Prostate gland (tissue), 2 donors: ENCODE results near the gene TRPV4.

Experiments
- POLR2A ChIP-seq: fragments of 450-650 bp; IDR thresholded peaks from one replicate; pipeline ENCODE4 v1.6.1; 2016; ENCODE audit warnings: antibody characterized with exemption, mild to moderate bottlenecking
- POLR2AphosphoS5 ChIP-seq: sonication (generic); formaldehyde crosslinking; IDR thresholded peaks from one replicate; pipeline ENCODE4 v1.6.1; 2017; ENCODE audit warnings: antibody characterized with exemption
- TF ChIP-seq, protein P1 (sequence below), 4 experiments: fragments of 200-600 bp in 2 of 4; fragments of 450-650 bp in 2 of 4; sonication (generic) in 2 of 4; IDR thresholded peaks; 1 replicate in 3 of 4; 2 replicates in 1 of 4; pipeline ENCODE4 v1.5.1; 2016 to 2019; ENCODE audit warnings: antibody characterized with exemption in 4 of 4, mild to moderate bottlenecking in 2 of 4, moderate library complexity in 2 of 4

DNA sequence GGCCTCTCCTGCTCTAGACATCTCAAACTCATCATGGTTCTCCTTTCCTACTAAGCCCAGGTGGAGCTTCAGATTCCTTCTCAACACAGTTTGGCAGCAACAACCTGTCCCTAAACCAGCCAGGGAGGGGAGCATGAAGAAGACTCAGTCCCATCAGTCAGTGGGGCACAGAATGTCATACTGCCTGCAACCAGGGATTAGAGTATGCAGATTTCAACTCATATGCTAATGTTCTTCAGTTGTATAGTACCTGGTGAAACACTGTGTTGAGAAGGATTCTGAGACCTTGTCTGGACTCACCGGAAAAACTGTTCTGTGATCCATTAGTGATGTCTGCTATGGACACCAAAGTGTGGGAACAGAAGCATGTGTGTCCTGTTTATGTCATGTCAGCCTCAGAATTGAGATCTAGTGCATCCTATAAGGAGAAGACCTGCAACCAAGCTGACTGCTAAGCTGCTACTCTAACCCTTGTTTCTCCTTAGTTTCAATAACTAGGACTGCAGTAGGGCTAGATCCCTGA, 43.6 kb downstream of the TRPV4 start:
- TF ChIP-seq, protein P1, sequence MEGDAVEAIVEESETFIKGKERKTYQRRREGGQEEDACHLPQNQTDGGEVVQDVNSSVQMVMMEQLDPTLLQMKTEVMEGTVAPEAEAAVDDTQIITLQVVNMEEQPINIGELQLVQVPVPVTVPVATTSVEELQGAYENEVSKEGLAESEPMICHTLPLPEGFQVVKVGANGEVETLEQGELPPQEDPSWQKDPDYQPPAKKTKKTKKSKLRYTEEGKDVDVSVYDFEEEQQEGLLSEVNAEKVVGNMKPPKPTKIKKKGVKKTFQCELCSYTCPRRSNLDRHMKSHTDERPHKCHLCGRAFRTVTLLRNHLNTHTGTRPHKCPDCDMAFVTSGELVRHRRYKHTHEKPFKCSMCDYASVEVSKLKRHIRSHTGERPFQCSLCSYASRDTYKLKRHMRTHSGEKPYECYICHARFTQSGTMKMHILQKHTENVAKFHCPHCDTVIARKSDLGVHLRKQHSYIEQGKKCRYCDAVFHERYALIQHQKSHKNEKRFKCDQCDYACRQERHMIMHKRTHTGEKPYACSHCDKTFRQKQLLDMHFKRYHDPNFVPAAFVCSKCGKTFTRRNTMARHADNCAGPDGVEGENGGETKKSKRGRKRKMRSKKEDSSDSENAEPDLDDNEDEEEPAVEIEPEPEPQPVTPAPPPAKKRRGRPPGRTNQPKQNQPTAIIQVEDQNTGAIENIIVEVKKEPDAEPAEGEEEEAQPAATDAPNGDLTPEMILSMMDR (IDR thresholded peaks at IDR 0.05), result no peak
- TF ChIP-seq POLR2A (no peak), POLR2AphosphoS5 (no peak)
